ENCODE data around the gene PDZD2. TPM values are rescaled to one million over a fixed set of nuclear protein-coding genes. Genes with fewer than 3 reads are reported as not detected.
"Not testable (repeated sequence)": the region's sequence is repeated elsewhere in the genome, so short reads cannot be mapped to it uniquely, and the experiment has no call there.

Gene PDZD2
- total RNA-seq, 4 donors from 2014 or later, result 107 to 195 (median 123) TPM

DNA sequence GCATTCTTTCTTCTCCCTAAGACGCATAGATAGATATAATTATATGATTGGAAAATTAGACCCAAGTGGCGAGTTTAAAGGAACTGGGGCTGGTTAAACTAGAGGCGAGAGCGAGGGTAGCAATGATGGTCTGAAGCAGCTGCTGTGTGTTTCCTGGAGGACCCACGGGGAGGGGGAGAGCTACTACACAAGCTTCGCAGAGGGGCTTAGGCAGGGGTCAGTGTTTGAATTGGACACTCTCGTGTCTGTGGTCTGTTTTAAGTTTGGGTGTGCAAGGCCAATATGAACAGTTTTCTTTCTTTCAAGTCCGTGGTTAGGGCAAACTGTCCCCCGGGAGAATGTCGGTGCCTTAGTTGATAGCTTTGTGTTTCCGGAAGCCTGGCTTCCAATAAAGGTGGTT, 43.1 kb downstream of the PDZD2 start:
- DNase-seq (ENCODE audit: low spot score in 2 of 2), result no peak
- no peak for TF ChIP-seq CTCF (IDR thresholded peaks at IDR 0.05)
- no peak for TF ChIP-seq POLR2A (IDR thresholded peaks at IDR 0.05)
- no peak for TF ChIP-seq EP300 (IDR thresholded peaks at IDR 0.05)
- TF ChIP-seq POLR2AphosphoS5 (IDR thresholded peaks at IDR 0.05), result no peak
- no peak overlapping the region for H3K27ac ChIP-seq
- H3K27me3 ChIP-seq, result peaks cover 3% of the 10 kb centered on the region
- no peaks in the 10 kb centered on the region for H3K9me3 ChIP-seq
- H3K36me3 ChIP-seq, result no peaks in the 10 kb centered on the region
- WGBS, result 71% methylated on average over 11 of the region's 11 CpGs
- no peak overlapping the region for H3K4me3 ChIP-seq
- no peaks in the 10 kb centered on the region for H3K4me1 ChIP-seq

DNA sequence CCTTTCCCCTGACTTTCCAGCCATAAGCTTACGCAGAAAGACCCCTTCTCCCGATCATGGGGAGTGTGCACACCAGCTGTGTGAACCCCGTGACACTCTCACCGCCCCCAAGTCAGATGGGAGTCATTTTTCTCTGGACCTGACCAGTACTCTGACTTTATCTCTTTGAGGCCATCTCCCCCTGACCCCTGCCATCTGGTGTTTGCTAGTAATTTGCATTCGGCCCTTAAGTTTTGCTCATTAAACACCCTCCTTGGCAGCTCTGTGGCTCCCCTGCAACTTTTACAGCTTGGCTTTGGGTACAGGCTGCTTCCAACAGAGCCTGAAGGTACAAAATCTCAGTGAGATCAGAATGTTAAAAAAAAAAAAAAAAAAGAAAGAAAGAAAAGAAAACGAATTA, 43.9 kb downstream of the PDZD2 start:
- TF ChIP-seq POLR2A (IDR thresholded peaks at IDR 0.05) (no peak), POLR2AphosphoS5 (IDR thresholded peaks at IDR 0.05) (no peak), EP300 (IDR thresholded peaks at IDR 0.05) (no peak), CTCF (IDR thresholded peaks at IDR 0.05) (no peak)
- WGBS, result 72% methylated on average over 6 of the region's 6 CpGs
- H3K27me3 ChIP-seq, result peaks cover 3% of the 10 kb centered on the region
- DNase-seq (ENCODE audit: low spot score in 2 of 2), result no peak
- no peaks in the 10 kb centered on the region for H3K4me1 ChIP-seq
- no peaks in the 10 kb centered on the region for H3K36me3 ChIP-seq
- no peak overlapping the region for H3K27ac ChIP-seq
- no peak overlapping the region for H3K4me3 ChIP-seq
- H3K9me3 ChIP-seq, result no peaks in the 10 kb centered on the region

DNA sequence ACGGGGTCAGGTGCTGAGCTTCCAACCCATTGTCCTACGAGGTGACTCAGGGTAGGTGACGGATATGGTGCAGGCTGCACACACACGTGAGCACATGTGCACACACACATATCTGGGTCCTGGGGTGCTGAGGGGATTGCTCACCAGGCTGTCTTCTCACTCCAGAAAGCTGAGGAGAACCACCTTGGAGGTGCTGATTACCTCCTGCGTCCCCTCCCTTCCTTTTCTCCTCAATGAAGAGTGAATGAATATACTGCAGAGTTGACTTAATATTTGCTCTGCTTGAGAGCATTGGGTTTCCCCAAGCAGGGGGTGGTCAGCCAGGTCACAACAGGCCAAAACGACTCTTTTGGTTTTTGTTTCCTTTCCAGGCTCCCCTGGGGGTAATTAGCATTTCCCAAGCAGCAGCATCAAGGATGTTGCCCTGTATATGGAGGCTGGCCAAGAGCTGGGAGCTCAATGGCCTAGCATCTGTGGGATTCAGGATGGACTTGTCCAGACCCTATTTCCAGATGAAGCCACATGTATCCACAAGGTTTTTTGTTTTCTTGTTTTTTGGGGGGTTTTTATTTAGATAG, 49.7 kb downstream of the PDZD2 start:
- H3K27ac ChIP-seq, result no peak overlapping the region
- WGBS, result 81% methylated on average over 6 of the region's 6 CpGs

GRCh38 chr5:31691408-31691807, 52.5 kb downstream of the PDZD2 start:
- not testable (repeated sequence) for H3K4me1 ChIP-seq; H3K27ac ChIP-seq; H3K4me3 ChIP-seq; DNase-seq (ENCODE audit: low spot score in 2 of 2); H3K27me3 ChIP-seq; H3K9me3 ChIP-seq; H3K36me3 ChIP-seq
- WGBS, result 96% methylated on average over 6 of the region's 6 CpGs

More for the DNA sequence above, 49.7 kb downstream of the PDZD2 start:
- Histone ChIP-seq H3K4me3 (no peak overlapping the region), H3K36me3 (no peaks in the 10 kb centered on the region), H3K4me1 (no peaks in the 10 kb centered on the region), H3K9me3 (no peaks in the 10 kb centered on the region), H3K27me3 (no peaks in the 10 kb centered on the region)
- DNase-seq (ENCODE audit: low spot score in 2 of 2), result no peak
- TF ChIP-seq EP300 (IDR thresholded peaks at IDR 0.05) (no peak), CTCF (IDR thresholded peaks at IDR 0.05) (no peak), POLR2A (IDR thresholded peaks at IDR 0.05) (no peak), POLR2AphosphoS5 (IDR thresholded peaks at IDR 0.05) (no peak)

DNA sequence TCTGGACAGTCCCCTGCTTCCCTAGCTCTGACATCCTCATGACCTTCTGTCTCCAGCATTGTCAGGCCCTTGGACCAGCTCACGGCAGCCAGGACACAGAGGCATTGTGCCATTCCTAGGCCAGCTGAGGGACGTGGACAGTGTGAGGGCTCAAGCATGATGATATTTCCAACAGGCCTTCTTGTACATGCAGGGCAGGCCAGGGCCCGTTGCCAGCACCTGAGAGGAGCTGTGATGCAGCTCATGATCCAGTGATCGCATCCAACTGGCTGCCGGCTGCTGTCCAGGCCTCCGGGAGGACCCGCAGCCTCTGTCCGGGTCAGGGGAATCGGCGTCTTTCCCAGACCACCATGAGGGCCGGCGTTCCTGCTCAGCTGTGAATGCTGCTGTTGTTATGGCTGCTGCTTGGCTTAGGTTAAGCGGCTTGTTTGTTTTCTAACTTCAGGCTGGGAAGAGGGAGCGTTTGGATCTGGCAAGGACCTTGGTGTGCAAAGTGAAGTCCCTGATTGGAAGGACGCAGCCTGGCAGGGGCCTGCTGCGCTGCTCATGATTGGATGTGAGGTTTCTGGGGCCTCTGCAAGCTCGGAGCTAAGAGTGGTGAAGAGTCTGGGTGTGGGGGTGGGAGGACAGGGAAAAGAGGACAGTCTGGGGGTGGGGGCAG, 53.8 kb downstream of the PDZD2 start:
- no peak for DNase-seq (ENCODE audit: low spot score in 2 of 2)
- Histone ChIP-seq H3K27ac (no peak overlapping the region), H3K36me3 (no peaks in the 10 kb centered on the region), H3K4me3 (no peak overlapping the region), H3K9me3 (no peaks in the 10 kb centered on the region), H3K4me1 (no peaks in the 10 kb centered on the region), H3K27me3 (no peaks in the 10 kb centered on the region)
- WGBS, result 91% methylated on average over 5 of the region's 17 CpGs
- no peak for TF ChIP-seq EP300 (IDR thresholded peaks at IDR 0.05)
- TF ChIP-seq POLR2AphosphoS5 (IDR thresholded peaks at IDR 0.05), result no peak
- TF ChIP-seq CTCF (IDR thresholded peaks at IDR 0.05), result no peak
- TF ChIP-seq POLR2A (IDR thresholded peaks at IDR 0.05), result no peak

Data from suprapubic skin (tissue), 4 donors.